Ovary (tissue), 9 donors: ENCODE data around the gene FOXP1. TPM values are rescaled to one million over a fixed set of nuclear protein-coding genes. Genes with fewer than 3 reads are reported as not detected.

Source experiments
- DNase-seq, 5 donors: peaks; one replicate each; pipeline ENCODE4 v3.0.0-alpha.2; 2019 to 2020
- H3K27ac ChIP-seq, 2 donors: fragments of 200-600 bp; one replicate each; pipeline versions ENCODE4 v1.5.1 to v1.8.0; 2019 to 2022
- H3K27me3 ChIP-seq: fragments of 200-600 bp; one replicate; pipeline ENCODE4 v1.8.0; 2022
- H3K36me3 ChIP-seq: fragments of 200-600 bp; sonication (generic); one replicate; pipeline ENCODE4 v1.5.1; 2019
- H3K4me1 ChIP-seq: one replicate; pipeline ENCODE4 v1.8.1; 2013; ENCODE audit warnings: mild to moderate bottlenecking, moderate library complexity; ENCODE audit not compliant: insufficient read depth
- H3K4me3 ChIP-seq: fragments of 200-600 bp; sonication (generic); one replicate; pipeline ENCODE4 v1.5.1; 2017
- H3K9me3 ChIP-seq, 2 donors: fragments of 200-600 bp in 1 of 2; sonication (generic) in 1 of 2; one replicate each; pipeline versions ENCODE4 v1.5.1 to v1.8.1; 2013 to 2019; ENCODE audit warnings: mild to moderate bottlenecking in 1 of 2, moderate library complexity in 1 of 2
- EP300 ChIP-seq: sonication (generic); formaldehyde crosslinking; IDR thresholded peaks from one replicate; pipeline ENCODE4 v1.6.1; 2017; ENCODE audit warnings: antibody characterized with exemption
- POLR2A ChIP-seq: fragments of 450-650 bp; IDR thresholded peaks from one replicate; pipeline ENCODE4 v1.6.1; 2017; ENCODE audit warnings: antibody characterized with exemption, mild to moderate bottlenecking, moderate library complexity
- WGBS, 3 donors: extraction: QIAGEN DNeasy Blood & Tissue Kit in 1 of 3; methylation state at CpG; one replicate each; pipeline versions ENCODE4 v1.1.5 to v1.1.7; 2013 to 2017; 5-methylcytosine and 5-hydroxymethylcytosine counted together
- intact Hi-C, 4 donors: fragments of 100-400 bp; cut with DNase I; formaldehyde crosslinking; loops; one replicate each; pipeline versions ENCODE4 v1.11.0 to v1.15.1; 2022 to 2023
- polyA plus RNA-seq, 2 donors: library from polyadenylated mRNA; stranded (reverse); fragments of 200-250 nt in 1 of 2; fragments of 350-450 nt in 1 of 2; fragmentation: Illumina TruSeq in 1 of 2; extraction: RNeasy Lipid Tissue Mini Kit (QIAGEN cat#74804) in 1 of 2; gene quantifications; one replicate each; pipeline ENCODE4 v1.2.3, GENCODE V29; 2013 to 2014
- total RNA-seq, 7 donors: library from RNA; depleted of rRNA in 2 of 7; stranded (reverse); fragments of >200 nt in 2 of 7; fragmentation: NEBNext Ultra II Directional in 3 of 7; extraction: Animal tissue kit (Norgen Biotek cat#: 25700) in 3 of 7; gene quantifications; one replicate each; pipeline versions ENCODE4 v1.1.0 to v1.2.4, GENCODE V29; 2016 to 2023
- TF ChIP-seq, protein P1 (sequence below), 3 donors: fragments of 450-650 bp in 2 of 3; fragments of 200-600 bp in 1 of 3; IDR thresholded peaks; one replicate each; pipeline versions ENCODE4 v1.5.1 to v1.8.0; 2016 to 2022; ENCODE audit warnings: antibody characterized with exemption in 3 of 3, mild to moderate bottlenecking in 1 of 3
- donor health status: DM: no; HTN: no; CAD: no; lungs with moderate emphysema.
- donor health status: DM: no; HTN: no; CAD: no.
- donor health status: Bipolar disorder and iron deficiency.
- donor health status: DM: yes; HTN: yes; CAD: no.
- donor health status: DM: no; HTN: no; CAD: no.
- donor health status: DM: yes; HTN: yes; CAD: no.

The FOXP1 gene
- total and polyA plus RNA-seq, 9 donors, result 31.7 to 126 (median 114) TPM

DNA sequence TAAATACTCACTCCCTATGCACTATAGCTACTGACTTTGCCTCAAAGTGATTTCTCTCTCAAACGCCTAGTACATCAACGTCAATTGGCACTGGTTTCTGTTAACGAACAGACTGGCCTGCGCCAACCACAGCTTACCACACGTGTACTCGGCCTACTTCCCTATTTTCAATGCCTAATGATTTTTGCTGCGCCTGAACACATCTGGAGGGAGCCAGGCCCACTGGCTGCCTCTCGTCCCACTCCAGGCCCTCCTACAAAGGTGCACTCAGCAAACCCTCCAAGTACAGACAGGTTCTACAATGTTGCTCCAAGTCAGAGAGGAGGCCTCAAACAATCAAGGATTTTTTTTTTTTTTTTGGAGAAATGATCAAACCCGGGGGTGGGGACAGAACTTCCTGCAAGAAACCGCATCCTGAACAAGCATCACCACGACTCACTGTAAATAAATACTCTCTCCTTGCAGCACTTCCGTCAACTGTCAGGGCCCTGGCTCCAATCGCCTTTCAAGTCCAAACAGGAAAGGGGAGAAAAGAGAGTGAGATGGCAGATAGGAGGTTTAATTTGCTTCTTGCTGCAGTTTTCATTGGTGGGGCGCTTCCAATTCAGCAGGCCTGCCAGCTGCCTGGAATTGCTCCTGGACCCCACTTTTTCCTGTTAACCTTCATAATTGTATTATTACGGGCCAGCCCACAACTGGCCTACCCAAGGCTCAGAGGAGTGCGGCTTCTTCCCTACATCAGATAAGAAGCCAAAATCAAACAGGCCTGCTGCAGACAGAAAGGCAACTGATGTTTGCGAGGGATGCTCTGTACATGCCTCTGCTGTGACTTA is 139.3 kb downstream of the FOXP1 start:
- WGBS, 3 donors, result 82 to 91% (median 88%) methylated on average over 17 of the region's 17 CpGs
- H3K9me3 ChIP-seq, result no peaks in the 10 kb centered on the region
- intact Hi-C loops, result no loop called here
- H3K4me1 ChIP-seq, result peaks cover 3% of the 10 kb centered on the region
- TF ChIP-seq, protein P1, sequence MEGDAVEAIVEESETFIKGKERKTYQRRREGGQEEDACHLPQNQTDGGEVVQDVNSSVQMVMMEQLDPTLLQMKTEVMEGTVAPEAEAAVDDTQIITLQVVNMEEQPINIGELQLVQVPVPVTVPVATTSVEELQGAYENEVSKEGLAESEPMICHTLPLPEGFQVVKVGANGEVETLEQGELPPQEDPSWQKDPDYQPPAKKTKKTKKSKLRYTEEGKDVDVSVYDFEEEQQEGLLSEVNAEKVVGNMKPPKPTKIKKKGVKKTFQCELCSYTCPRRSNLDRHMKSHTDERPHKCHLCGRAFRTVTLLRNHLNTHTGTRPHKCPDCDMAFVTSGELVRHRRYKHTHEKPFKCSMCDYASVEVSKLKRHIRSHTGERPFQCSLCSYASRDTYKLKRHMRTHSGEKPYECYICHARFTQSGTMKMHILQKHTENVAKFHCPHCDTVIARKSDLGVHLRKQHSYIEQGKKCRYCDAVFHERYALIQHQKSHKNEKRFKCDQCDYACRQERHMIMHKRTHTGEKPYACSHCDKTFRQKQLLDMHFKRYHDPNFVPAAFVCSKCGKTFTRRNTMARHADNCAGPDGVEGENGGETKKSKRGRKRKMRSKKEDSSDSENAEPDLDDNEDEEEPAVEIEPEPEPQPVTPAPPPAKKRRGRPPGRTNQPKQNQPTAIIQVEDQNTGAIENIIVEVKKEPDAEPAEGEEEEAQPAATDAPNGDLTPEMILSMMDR (IDR thresholded peaks at IDR 0.05), result no peak
- TF ChIP-seq EP300 (no peak), POLR2A (no peak)
- H3K4me3 ChIP-seq, result no peak overlapping the region
- no peak overlapping the region for H3K27ac ChIP-seq
- DNase-seq, result no peak
- H3K36me3 ChIP-seq, result no peaks in the 10 kb centered on the region
- no peaks in the 10 kb centered on the region for H3K27me3 ChIP-seq

DNA sequence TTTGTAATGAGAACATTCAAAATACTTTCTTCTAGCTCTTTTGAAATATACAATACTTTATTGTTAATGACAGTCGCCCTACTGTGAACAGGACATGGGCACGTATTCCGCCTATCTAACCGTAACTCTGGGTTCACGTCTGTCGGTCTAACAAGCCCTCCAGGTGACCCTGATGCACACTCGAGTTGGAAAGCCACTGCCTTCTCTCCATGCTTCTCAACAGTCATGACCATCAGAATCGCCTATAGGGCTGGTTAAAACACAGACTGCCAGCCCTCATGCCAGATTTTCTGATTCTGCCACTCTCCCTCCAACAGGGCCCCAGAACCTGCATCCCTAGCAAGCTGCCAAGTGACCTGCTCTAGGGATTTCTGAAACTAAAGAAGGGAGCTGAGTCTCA is 140.2 kb downstream of the FOXP1 start:
- no peaks in the 10 kb centered on the region for H3K36me3 ChIP-seq
- H3K4me1 ChIP-seq, result peaks cover 3% of the 10 kb centered on the region
- intact Hi-C loops, result no loop called here
- WGBS, 3 donors, result 94 to 96% (median 95%) methylated on average over 8 of the region's 8 CpGs
- H3K4me3 ChIP-seq, result no peak overlapping the region
- DNase-seq, result no peak
- no peaks in the 10 kb centered on the region for H3K9me3 ChIP-seq
- no peaks in the 10 kb centered on the region for H3K27me3 ChIP-seq
- TF ChIP-seq POLR2A, result no peak
- TF ChIP-seq, protein P1 (IDR thresholded peaks at IDR 0.05), result no peak
- TF ChIP-seq EP300, result no peak
- no peak overlapping the region for H3K27ac ChIP-seq

DNA sequence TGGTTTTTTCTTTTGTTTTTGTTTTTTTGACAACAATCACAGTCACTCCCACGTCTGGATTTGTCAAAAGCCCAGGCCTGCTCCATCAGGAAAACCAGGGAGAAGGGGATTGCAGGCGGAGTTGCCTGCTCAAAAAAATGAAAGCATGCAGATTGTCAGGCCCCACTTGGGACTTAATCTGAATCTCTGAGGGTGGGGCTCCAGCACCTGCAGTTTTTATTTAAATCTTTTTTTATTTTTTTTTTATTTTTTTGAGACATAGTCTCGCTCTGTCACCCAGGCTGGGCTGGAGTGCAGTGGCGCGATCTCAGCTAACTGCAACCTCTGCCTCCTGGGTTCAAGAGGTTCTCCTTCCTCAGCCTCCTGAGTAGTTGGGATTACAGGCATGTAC is 140.9 kb downstream of the FOXP1 start:
- no peak overlapping the region for H3K27ac ChIP-seq
- H3K4me3 ChIP-seq, result no peak overlapping the region
- 89 to 90% (median 90%) methylated on average over 5 of the region's 5 CpGs for WGBS, 3 donors
- intact Hi-C loops, result no loop called here
- no peaks in the 10 kb centered on the region for H3K27me3 ChIP-seq
- H3K36me3 ChIP-seq, result no peaks in the 10 kb centered on the region
- TF ChIP-seq POLR2A (no peak), EP300 (no peak)
- TF ChIP-seq, protein P1 (IDR thresholded peaks at IDR 0.05), result no peak
- H3K9me3 ChIP-seq, result no peaks in the 10 kb centered on the region
- H3K4me1 ChIP-seq, result peaks cover 3% of the 10 kb centered on the region
- no peak for DNase-seq

GRCh38 chr3:71441925-71442651 is 141.4 kb downstream of the FOXP1 start:
- peaks cover 3% of the 10 kb centered on the region for H3K4me1 ChIP-seq
- intact Hi-C loops, result no loop called here
- H3K36me3 ChIP-seq, result no peaks in the 10 kb centered on the region
- WGBS, 3 donors, result 90 to 96% (median 94%) methylated on average over 11 of the region's 11 CpGs
- no peak for DNase-seq
- no peaks in the 10 kb centered on the region for H3K9me3 ChIP-seq
- H3K27me3 ChIP-seq, result no peaks in the 10 kb centered on the region
- TF ChIP-seq EP300, result no peak
- TF ChIP-seq, protein P1 (IDR thresholded peaks at IDR 0.05), result no peak
- no peak for TF ChIP-seq POLR2A
- H3K27ac ChIP-seq, result no peak overlapping the region
- no peak overlapping the region for H3K4me3 ChIP-seq
